D341Med (cell line): Measurements from ENCODE around the gene CDK14.

ENCODE experiments used
- DNase-seq: peaks from one replicate; pipeline ENCODE4 v3.0.0; 2012; ENCODE audit warnings: low spot score

CDK14 gene

DNA sequence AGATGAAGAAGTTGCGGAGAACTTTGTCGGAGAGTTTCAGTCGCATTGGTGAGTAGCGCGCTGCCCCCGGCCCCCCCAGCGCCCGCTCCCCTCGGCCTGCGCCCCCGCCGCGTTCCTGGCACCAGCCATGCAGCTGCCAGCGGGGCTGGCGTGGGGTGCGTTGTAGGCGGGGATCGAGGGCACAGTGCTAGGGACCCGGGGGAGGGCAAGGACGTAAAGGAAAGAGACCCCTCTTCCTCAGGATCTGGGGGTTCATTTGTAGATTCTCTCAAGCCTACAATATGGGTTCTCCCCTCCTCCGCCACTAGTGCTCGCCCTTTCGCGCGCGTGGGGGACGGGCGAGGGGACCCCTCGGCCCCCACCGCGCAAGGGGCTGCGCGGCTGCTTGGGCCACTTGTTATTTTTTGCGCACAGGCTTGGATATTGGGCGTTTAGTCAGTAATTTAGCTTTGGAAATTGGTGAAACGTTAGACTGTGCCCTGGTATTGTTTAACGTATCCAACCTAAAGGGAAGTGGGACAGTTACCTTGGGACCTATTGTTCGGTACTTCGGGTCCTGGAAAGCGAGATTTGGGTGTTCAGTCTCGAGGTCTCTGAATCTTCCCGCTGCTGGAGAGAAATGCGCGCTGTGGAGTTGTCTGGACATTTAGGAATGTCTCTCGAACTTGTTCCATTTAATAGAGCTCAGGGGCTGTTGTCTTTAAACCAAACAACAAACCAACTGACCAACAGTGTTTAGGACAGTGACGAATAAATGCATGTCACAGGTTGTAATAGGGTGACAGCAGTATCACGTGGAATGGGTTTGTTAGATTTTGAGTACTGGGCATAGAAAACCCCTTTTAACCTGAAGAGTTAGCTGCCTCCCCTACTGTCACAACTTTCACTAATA lies 796 bp downstream of the CDK14 start:
- DNase-seq: peak; percentile 41

DNA sequence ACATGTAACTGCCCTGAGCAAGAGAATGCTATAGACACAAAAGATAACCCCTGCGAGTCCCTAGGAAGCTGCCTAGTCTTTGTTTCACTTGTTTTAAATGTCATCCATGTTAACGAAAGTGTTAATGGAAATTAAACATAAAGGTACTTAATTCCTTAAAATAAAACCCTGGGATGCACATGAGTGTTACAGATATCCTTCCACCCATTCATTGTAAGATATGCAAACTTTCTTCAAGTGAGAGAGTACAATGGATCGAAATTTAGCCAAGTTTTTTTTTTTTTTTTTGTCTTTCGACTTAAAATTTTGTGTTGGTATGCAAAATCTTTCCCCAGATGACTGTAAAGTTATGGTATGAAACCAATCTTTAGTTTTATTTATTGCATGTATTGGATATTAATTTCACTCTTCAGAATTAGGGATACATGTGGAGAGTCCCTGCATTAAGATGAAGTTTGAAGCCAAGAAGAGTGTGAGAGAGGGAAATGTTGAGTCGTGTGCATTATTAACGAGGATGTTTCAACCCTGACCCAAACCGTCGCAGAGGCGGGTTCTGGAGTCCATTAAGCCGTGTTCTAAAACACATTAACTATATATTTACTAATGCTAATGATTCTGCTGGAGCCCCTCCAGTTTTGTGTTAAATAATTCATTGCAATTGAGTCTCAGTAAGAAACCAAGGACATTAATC lies 1.6 kb downstream of the CDK14 start:
- DNase-seq: no peak

DNA sequence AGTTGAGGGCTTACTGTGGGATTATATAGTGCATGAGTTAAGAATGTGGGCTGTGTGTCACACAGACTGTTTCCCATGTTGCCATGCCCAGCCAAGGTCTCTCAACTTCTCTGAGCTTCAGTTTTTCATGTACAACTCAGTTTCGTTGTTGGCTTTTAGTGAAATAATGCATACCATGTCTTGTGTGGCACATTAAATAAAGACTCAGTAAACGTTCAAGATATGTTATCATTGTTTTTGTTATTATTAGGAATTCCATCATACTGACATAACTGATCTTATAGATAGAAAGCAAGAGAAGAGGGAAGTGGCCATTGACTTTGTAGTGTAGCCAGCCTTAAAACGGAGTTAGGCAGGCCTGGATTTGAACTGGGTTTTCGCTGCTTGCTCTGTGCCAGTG lies 2.9 kb downstream of the CDK14 start:
- DNase-seq: no peak

DNA sequence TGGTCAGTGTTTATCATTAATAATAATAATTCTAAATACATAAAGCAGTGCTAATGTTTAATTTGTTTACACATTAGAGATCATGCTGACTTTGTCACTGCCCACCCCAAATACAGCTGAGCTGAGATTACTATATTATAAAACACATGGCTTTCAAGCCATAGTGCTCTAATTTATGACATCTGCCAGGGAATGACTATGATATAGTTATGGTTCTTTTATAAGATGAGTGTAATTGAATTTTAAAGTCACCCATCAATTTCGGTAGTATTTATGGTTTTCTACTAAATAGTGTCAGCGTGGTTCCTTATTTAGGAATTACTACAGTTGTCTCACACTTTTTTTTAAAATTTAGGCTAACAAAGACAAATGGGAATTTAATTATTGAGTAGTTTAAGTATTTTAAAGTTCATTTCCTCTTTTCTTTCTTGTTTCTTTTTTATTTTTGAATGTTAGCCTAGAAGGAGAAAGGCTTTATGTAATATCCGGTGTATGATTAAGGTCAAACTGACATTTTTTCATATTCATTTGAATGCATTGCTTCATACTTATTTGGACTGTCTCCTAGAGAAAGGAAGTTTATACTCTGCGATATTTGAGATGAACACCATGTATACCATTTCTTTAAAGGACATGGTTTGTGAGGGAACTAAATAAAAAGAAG lies 3.9 kb downstream of the CDK14 start:
- no peak for DNase-seq

DNA sequence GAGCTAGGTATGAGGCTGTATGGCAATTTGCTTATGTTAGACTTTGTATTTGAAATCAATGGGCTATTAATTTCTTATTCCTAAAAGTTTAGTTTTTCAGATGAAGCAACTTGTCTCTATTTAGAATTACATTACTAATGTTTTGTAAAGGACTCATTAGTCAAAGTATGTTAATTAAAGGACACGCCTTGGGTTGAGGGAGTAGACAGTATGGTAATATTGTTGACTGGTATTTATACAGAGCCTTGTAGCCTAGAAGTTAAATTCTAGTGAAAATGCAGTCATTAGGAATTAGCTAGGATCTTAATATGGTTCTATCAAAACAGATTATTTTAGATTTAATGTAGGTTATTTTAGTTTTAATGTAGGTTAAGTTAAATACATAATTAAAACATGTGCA lies 6.2 kb downstream of the CDK14 start:
- DNase-seq: no peak

DNA sequence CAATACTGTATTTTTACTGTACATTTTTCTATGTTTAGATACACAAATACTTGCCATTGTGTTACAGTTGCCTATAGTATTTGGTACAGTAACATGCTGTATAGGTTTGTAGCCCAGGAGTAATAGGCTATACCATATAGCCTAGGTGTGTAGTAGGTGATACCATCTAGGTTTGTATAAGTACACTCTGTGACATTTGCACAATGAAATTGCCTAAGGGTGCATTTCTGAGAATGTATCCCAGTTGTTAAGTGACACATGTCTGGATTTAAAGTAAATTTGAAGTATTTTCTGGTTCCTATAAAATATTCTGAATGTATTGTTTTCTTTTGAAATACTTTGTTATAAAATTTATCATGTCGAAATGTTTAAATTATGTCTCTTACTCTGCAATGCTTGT lies 7.2 kb downstream of the CDK14 start:
- DNase-seq: no peak

DNA sequence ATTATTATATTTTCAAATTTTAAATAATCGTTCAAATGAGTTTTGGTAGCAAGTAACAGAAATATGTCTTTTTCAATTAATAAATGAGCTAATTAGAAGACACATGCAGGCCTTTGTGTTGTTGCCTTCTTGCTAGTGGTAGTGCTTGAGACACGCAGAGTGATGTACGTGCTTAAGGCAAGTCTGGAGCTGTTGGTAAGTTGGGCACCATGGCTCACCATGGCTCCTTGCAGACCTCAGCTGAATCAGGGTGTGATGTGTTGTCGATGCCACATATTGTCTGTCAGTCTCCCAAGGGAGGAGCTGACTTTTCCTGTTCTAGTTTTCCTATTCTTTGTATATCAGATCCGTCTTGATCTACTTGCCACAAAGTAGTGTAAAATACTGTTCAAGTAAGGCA lies 8.3 kb downstream of the CDK14 start:
- DNase-seq: no peak

DNA sequence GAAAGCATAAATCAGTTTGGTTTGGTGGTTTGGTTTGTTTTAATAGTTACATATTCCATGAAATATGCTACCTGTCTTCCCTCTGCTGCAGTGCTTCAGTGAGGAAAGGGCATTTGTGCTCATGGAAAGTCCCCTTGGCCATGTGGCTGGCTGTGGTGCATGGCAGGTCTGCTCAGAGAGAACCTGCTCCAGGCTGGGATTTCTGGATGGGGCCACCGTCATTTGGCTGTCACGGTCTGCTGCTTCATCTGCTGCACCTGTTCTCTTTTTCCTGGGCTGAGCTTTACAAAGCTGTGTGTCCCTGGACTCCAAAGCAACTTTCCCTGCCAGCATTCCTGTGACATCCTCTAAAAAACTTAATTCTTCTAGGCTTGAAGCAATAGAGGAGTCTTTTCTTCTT lies 8.9 kb downstream of the CDK14 start:
- DNase-seq: peak; percentile 53

DNA sequence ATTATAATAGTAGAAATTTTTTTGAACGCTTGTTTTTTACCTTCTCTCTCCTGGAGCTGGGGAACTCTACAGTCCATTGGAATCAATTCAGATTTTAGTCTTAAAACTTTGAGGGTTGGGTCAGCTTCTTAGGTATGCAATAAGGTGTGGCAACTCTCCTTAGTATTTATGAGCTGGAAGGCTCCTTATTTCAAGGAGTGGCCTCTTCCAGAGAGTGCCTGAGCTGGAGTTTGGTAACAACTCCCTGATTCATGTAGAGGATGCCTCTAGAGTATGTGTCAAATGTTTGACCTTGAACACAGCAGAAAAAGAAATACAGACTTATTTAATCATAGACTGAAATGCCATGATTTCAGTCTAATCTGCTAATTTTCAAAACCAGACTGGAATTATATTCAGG lies 11.1 kb downstream of the CDK14 start:
- no peak for DNase-seq

DNA sequence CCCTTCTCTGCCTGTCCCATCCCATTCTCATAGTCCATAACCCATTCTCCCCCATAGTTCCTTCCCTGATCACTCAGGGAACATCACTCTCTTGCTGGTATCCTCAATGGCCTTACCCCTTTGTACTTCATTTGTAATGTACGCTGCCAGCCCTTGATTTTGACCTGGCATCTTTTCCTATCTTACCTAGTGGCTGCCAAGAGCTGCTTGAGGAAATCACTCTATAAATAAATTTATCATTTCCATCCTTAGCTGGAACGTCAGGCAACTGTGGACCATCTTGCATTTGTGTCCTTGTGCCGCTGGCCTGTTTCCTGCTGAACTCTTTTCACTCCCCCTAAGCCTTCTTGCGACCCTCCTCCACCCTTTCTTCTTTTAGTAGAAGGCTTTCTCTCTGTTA lies 14.0 kb downstream of the CDK14 start:
- DNase-seq: no peak

DNA sequence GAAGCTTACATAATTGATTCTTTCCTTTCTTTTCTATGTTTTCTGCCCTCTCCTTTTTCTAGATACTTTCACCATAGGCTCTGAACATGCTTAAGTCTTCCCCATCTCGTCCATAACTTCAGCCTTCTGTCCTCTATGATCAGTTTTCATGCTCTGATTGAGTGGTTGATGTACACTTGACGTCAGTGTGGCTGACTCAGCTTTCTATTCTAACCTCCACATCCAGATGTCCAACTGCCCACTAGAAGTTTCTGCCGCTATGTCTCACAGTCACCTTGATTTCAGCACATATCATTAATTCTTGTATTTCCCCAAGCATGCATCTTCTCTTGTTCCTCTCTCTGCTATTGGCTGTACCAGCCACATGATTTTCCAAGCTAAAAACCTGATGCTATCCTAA lies 15.0 kb downstream of the CDK14 start:
- no peak for DNase-seq

DNA sequence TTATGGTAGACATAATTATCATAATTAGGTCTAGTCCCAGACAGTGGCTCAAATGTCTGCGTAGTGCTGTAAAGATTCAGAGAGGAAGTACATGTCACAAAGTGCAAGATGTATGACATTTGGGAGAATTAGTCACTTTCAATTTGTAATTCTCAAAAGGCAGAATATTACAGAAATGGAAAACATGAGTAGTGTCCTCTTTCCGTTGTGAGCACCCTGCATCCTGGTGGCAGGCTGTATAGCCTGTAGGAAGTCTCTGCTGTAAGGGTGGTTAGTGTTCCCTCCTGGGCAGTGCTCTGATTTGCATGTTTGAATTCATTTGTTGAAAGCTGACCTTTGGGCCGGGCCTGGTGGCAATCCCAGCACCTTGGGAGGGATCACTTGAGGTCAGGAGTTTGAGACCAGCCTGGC lies 17.0 kb downstream of the CDK14 start:
- DNase-seq: no peak

DNA sequence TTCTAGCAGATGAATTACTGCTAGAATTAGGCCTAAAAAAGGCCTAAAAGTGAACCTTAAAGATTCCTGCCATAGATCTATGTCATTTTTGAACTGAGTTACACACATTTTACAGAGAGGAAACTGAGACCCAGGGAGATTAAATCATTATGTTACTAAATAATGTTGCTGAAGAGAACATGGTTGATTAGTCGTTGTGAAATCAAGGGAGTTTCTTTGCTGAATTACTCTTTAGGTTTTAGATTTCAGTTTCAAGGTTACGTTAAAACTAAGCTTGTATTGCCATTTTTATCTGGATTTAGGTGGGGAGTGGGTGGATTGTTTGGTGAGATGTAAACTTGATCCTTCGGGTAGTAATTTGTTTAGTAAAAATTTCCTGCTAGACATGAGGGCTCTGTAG lies 21.3 kb downstream of the CDK14 start:
- DNase-seq: no peak

DNA sequence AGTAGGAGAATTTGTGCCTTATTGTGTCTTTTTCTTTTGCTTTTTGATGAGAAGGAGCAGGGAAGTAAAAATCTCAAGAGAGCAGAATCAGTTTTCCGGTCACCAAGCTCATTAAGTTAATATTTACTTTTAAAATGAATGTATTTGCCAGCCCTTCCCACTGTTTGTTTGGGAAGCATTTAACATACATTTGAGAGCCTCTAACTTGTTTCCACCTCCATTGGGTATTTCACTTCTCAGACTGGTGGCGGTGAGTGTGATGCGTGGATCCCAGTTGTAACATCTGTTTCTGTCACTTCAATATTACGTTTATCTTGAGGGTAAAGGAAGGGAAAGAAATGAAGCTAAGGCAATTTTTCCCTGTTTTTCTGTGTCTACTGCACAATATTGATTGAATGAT lies 22.8 kb downstream of the CDK14 start:
- no peak for DNase-seq

DNA sequence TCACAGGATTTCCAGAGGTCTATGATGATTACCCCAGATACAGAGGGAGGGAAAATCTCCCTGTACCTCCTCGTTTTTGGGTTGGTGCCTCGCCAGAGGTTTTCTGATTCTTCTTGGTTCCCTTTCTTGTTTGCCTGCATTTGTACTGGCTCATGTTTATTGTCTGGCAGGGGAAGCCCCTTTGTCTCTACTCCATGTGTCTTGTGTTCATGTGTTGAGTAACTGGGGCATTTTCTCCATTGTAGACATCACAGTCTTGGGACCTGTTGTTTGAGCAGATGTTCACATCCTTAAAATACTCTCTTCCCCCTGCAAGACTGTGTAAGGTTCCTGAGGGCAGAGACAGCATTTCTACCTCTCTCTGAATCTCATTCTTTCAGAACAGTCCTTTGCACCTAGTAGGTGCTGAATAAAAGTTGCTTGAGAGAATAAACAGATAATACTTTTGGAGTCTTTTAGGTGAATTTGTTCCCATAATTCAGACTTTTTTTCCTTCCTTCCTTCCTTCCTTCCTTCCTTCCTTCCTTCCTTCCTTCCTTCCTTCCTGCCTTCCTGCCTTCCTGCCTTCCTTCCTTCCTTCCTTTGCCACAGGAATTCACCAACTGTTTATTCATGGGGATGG lies 25.1 kb downstream of the CDK14 start:
- DNase-seq: no peak

DNA sequence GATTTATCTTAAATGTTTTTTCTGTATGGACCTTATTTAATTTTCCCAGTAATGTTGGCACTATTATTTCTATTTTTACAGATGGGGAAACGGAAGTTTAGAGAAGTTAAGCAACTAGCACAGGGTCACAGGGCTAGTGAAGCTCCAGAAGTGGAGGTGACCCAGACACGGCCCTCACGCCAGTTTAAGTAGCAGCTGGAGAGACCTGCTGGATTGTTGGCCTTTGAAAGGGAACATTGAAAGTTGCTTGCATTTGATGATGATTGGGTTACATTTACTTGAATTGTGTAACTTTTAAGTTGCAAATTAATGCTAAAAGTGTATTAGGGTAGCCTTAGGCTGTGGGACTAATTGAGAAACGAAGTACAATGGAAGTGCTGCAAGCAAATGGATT lies 25.6 kb downstream of the CDK14 start:
- no peak for DNase-seq

DNA sequence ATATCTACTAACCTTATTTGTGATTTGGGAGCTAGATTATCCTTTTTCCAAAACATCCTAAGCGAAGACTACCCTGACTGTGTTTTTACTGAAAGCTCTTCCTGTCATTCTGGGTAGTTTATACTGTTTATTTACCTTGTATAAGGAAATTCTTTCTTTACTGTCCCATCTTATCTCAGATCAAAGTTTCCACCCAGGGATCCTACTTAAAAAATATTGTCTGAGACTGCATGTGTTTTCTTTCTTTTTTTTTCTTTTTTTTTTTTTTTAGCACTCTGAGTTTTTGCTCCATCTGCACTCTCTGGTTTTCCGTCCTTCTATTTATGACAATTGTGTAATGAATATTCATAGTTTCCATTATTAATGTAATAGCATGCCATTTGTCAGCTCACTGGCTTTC lies 26.5 kb downstream of the CDK14 start:
- DNase-seq: no peak

DNA sequence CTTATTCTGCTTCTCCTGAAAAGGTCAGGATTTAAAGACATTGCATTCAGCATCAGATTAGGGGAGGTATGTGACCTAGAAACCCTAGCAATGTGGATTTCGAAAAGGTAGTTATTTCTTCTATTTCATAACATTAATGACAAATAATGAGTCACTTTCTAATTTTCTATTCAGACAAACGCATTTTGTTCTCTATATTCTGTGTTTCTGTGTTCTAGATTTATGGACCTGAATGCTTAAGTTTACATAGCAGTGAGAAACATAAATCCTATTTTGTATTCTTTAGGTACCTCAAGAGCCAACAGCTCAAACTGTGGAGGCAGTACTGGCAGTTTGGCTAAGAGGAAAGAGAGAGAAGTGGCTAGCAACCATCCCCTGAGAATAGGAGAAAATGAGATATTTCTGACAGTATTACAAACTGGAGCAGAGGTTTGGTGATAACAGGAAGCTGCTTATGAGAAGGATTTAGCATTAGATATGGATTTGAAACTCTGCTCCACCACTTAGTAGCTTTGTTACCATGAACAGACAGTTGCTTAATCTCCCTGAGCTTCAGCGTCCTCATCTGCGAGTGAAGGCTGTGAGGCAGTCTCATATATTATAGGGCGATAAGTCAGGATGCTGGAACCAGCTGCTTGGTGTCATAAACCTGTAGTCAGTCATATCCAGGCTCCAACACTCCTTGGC lies 28.2 kb downstream of the CDK14 start:
- DNase-seq: peak; percentile 50

DNA sequence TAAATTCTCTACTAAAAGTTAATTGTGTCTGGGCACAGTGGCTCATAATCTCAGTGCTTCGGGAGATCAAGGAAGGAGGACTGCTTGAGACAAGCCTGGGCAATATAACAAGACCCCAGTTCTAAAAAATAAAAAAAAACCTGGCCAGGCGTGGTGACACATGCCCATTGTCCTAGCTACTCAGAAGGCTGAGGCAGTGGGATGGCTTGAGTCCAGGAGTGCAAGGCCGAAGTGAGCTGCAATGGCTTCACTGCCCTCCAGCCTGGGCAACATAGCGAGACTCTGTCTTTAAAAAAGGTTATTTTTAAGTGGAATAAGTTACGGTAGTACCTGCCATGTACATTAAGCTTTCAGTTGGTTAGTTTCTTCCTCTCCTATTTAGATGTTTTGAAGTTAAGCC lies 28.9 kb downstream of the CDK14 start:
- no peak for DNase-seq

DNA sequence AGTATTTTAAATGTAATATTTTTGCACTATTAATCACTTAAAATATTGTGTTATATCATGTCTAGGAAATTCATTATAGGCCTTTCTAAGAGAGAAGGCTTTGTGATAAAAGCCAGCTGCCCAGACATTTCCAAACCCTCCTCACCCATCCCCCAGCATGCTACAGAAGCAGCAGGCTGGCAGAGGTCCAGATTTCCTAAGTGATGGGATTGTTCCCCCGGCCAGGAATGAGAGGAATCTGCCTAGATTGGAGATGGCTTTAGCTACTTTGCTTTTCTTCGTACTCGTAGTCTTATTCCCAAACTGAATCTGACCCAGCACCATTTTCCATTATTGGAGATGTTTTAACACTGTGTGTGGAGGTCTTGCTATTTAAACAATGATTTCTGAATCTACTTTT lies 29.4 kb downstream of the CDK14 start:
- DNase-seq: peak; percentile 62

DNA sequence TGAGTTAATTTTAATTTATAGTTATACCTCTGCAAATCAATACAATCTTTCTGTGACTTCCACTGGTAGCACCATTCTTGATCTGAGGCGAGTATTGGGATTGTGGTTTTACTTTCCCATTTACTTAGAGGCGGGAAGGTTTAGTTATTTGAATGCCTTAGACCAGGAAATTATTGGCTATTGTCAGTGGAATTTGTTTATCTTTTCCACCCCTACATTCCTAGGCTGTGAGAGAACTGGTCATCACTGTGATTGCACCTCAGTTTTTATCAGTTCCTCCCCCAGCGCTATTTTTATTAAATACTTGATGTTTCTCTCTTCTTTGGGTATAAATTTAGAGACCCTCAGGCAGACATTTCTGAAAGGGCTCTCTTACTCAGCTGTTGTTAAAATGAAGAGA lies 29.9 kb downstream of the CDK14 start:
- DNase-seq: no peak

DNA sequence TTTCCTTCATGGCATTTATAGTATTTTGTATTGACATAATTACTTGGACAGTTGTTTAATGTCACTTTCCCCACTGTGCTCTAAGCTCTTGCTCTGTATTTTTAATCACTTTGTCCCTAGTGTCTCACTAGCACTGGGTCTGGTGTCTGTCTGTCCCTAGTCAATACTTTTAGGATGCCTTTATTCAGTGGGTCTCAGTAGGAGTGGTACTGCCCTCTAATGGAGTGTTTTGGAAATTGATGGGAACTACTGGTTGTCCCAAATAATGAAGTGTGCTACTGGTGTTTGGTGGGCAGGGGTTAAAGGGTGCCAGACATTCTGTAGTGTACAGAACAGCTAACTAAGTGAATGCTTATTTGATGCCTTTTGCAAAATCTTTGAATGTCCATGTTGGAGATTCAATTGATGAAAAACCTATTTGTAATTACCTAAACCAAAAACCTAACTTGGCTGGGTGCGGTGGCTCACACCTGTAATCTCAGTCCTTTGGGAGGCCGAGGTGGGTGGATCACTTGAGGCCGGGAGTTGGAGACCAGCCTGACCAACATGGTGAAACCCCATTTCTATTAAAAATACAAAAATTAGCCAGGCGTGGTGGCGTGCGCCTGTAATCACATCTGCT lies 33.3 kb downstream of the CDK14 start:
- peak; percentile 59 for DNase-seq
